SJCRH30 (cell line): ENCODE measurements around the gene CAMTA1. TPM values are rescaled to one million over a fixed set of nuclear protein-coding genes. Genes with fewer than 3 reads are reported as not detected.

Experiments
- DNase-seq, 2 experiments: peaks; one replicate each; pipeline ENCODE4 v3.0.0-alpha.2; 2015 to 2020
- H3K27ac ChIP-seq: fragments of 250-450 bp; sonication (Bioruptor Pico); 2 replicates; pipeline ENCODE4 v1.5.1; 2020; ENCODE audit warnings: mild to moderate bottlenecking, moderate library complexity
- H3K27me3 ChIP-seq: fragments of 250-450 bp; sonication (Bioruptor Pico); 2 replicates; pipeline ENCODE4 v1.5.1; 2020; ENCODE audit warnings: mild to moderate bottlenecking, moderate library complexity
- H3K36me3 ChIP-seq: fragments of 250-450 bp; sonication (Bioruptor Pico); 2 replicates; pipeline ENCODE4 v1.5.1; 2020; ENCODE audit warnings: mild to moderate bottlenecking, moderate library complexity
- H3K4me1 ChIP-seq: fragments of 250-450 bp; sonication (Bioruptor Pico); 2 replicates; pipeline ENCODE4 v1.5.1; 2020; ENCODE audit warnings: mild to moderate bottlenecking, moderate library complexity
- H3K4me3 ChIP-seq: fragments of 250-450 bp; sonication (Bioruptor Pico); 2 replicates; pipeline ENCODE4 v1.5.1; 2020; ENCODE audit warnings: mild to moderate bottlenecking, moderate library complexity
- H3K9me3 ChIP-seq: fragments of 250-450 bp; sonication (Bioruptor Pico); replicated peaks from 2 replicates; pipeline ENCODE4 v1.5.1; 2020; ENCODE audit warnings: mild to moderate bottlenecking, moderate library complexity
- total RNA-seq: library from RNA; depleted of rRNA; stranded (reverse); fragments of >200 nt; shearing (Covaris generic); gene quantifications from 2 replicates; pipeline ENCODE4 v1.2.3, GENCODE V29; 2014

Gene CAMTA1
- total RNA-seq, 1 experiment from 2014 or later, result 153 TPM

DNA sequence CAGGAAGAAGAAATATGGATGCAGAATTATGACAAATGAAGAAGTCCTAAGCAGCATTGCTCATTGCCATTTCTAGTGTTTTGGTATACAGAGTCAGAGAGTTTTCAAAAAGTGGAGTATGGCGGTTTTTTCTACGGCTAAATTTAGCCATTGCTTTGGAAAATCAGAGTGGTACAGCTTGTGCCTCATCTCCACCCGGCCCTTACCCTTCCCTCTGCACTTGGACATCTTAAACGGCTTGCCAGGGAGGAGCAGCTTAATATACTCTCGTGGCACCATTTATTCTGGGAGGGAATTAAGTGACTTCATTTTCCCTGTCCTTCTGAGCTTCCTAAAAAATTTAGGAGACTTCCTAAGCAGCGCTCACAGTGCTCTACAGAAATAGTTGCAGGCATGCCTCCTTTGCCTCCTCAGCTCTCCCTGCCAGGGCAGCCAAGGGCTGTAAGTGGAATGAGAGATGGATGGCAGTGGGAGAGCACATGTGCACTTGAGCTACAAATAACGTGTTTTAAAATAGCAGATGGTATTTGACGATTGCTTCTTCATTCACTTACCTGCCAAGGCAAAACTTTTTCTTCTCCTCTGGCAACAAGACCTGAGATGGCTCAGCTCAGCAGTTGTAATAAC lies 934.3 kb downstream of the CAMTA1 start:
- no peaks in the 10 kb centered on the region for H3K9me3 ChIP-seq
- H3K4me3 ChIP-seq, result no peak overlapping the region
- H3K27me3 ChIP-seq, result peaks cover 51% of the 10 kb centered on the region
- no peak overlapping the region for H3K27ac ChIP-seq
- no peak for DNase-seq
- H3K36me3 ChIP-seq, result no peaks in the 10 kb centered on the region
- no peaks in the 10 kb centered on the region for H3K4me1 ChIP-seq

DNA sequence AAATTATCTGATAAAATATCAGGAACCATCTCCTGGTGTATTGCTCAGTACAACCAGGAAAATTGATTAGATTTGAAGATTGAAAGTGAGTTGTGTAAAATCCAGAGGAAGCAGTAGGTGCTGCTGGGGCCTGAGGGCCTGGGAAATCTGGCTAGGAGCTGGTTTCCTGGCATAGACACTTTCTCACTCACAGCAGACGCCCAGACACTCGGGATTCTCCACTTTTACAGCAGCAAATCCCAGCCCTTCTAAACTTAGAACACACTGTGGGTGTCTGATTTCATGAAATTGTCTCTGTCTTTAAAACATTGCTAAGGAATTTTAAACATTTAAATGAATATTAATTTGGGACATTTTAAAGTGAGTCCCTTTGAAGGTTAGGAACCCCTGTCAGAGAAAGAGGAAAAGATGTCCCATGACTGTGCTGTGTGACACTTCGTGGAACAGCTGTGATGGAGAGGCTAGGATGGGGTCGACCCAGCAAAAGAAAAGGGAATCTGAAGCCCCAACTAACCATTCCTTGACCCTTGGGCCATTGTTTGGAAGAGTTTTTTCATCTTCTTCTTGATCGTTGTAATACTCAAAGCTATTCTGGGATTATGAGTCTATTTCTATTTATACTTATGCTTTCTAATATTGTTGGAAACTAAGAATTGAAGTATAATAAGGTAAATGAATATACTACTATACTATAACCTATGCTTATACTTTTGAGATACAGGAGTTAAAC lies 936.9 kb downstream of the CAMTA1 start:
- Histone ChIP-seq H3K4me3 (no peak overlapping the region), H3K36me3 (no peaks in the 10 kb centered on the region), H3K27ac (no peak overlapping the region), H3K9me3 (no peaks in the 10 kb centered on the region), H3K27me3 (peaks cover 60% of the 10 kb centered on the region), H3K4me1 (no peaks in the 10 kb centered on the region)
- no peak for DNase-seq

DNA sequence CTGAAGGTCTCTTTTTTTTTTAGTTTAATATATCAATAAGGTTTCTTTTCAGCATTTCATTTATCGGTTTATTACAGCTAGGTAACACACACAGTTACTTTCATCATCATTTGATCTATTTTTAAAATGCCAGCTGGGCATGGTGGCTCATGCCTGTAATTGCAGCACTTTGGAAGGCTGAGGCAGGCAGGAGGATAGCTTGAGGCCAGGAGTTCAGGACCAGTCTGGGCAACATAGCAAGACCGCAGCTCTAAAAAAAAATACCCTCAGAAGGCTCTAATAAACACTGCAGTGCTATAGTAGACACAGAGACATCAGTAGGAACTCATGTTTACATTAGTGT lies 937.4 kb downstream of the CAMTA1 start:
- Histone ChIP-seq H3K9me3 (no peaks in the 10 kb centered on the region), H3K4me3 (no peak overlapping the region), H3K27me3 (peaks cover 56% of the 10 kb centered on the region), H3K27ac (no peak overlapping the region), H3K4me1 (no peaks in the 10 kb centered on the region), H3K36me3 (no peaks in the 10 kb centered on the region)
- no peak for DNase-seq

DNA sequence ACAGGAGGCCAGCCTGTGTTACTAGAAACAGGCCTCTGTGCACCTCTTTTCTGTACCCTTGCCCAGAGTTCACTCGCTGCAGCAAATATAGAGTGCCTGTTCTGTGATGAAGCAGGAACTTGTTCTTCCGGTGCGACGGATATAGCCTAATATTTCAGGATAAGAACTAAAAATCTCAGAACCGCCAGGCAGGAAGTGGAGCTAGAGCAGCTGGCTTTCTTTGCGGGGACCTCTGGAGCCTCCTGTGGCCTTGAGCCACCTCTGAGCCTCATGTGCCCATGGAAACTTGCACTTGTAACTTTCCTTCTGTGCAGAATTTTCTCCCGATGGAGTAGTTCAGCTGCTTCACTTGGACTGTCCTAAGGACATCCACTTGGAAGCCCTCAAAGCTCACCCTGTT lies 941.4 kb downstream of the CAMTA1 start:
- DNase-seq, result no peak
- Histone ChIP-seq H3K4me1 (no peaks in the 10 kb centered on the region), H3K36me3 (no peaks in the 10 kb centered on the region), H3K27ac (no peak overlapping the region), H3K4me3 (no peak overlapping the region), H3K9me3 (no peaks in the 10 kb centered on the region), H3K27me3 (peaks cover 34% of the 10 kb centered on the region)

DNA sequence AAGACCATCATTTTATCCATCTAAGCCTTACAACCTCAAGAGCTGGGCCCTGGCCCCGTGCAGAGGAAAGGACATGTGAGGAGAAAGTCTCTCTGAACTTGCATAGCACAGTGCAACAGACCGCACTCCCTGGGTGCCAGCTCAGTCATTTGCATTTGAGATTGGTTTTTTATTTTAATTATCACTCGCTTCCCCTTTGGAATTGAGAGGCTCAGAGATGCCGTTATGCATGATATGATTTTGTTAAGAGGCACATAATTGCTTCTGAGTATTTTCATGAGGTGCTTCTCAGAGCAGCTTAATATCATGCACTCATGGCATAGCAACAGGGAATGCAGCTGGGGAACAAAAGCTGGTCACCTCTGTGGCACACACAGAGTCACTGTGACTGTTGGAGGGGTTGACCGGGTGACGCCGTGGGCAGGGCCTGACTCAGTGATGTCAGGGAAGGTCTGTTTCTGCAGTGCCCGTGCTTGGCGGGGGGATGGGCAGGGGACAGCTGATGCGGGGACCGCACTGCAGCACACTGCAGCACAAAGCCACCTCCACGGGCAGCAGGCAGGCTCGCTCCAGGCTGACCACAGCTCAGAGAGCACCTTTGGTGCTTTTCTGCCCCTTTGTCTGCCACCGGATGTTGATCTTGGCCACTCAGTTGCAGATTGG lies 942.7 kb downstream of the CAMTA1 start:
- Histone ChIP-seq H3K36me3 (no peaks in the 10 kb centered on the region), H3K27ac (no peak overlapping the region), H3K4me3 (no peak overlapping the region), H3K9me3 (no peaks in the 10 kb centered on the region), H3K27me3 (peaks cover 24% of the 10 kb centered on the region), H3K4me1 (no peaks in the 10 kb centered on the region)
- no peak for DNase-seq

DNA sequence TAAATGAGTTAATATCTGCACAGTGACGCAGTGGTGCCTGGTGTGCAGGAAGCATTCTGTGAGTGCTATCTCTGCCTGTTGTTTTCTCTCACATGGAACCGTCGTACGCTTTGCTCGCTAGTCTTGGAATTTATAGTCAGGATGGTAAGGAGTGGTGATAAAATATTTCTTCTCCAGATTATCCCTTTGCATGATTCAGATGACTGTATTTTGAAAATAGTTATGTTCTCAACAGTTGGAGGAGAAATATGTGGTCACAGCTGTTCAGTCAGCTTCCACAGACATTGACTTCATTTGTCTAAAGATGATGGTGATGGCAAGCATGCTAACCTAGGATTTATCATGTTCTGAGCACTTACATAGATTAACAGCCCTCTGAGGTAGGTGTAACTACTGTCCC lies 944.5 kb downstream of the CAMTA1 start:
- no peak for DNase-seq
- Histone ChIP-seq H3K27ac (no peak overlapping the region), H3K4me3 (no peak overlapping the region), H3K4me1 (no peaks in the 10 kb centered on the region), H3K9me3 (no peaks in the 10 kb centered on the region), H3K27me3 (peaks cover 25% of the 10 kb centered on the region), H3K36me3 (no peaks in the 10 kb centered on the region)

DNA sequence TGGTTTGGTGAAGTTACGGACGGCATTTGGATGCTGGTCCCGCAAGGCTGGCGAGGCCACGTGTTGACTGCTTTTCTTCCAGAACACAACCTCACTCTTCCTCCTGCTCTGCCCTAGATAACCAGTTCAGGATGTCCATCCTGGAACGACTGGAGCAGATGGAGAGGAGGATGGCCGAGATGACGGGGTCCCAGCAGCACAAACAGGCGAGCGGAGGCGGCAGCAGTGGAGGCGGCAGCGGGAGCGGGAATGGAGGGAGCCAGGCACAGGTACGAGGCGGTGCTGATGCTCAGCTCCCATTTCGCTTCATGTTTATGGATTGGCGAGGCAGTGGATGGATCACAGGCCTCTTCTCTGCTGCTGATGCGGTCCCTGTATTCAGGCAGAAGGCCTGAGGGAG lies 947.1 kb downstream of the CAMTA1 start:
- no peaks in the 10 kb centered on the region for H3K4me1 ChIP-seq
- no peaks in the 10 kb centered on the region for H3K36me3 ChIP-seq
- no peak for DNase-seq
- no peak overlapping the region for H3K4me3 ChIP-seq
- H3K9me3 ChIP-seq, result no peaks in the 10 kb centered on the region
- no peak overlapping the region for H3K27ac ChIP-seq
- peaks cover 18% of the 10 kb centered on the region for H3K27me3 ChIP-seq

DNA sequence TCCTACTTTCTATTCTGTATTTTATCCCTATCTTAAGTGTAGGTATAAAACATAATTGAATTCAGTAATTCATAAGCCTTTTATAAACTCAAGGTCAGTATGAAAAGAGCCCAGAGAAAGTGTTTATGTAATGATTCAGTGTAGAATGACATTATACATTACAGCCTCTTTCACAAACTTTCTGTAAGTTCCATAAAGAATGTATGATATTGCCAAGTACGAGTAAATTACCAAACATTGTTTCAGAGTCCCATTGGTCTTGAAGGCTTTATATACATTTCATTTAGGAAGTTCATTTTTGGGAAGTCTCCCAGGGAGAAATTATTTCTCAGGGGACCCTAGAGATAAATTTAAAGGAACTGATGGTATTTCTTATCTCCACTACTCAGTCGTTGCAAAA lies 948.0 kb downstream of the CAMTA1 start:
- no peaks in the 10 kb centered on the region for H3K9me3 ChIP-seq
- no peaks in the 10 kb centered on the region for H3K4me1 ChIP-seq
- peaks cover 22% of the 10 kb centered on the region for H3K27me3 ChIP-seq
- no peak for DNase-seq
- no peaks in the 10 kb centered on the region for H3K36me3 ChIP-seq
- no peak overlapping the region for H3K27ac ChIP-seq
- H3K4me3 ChIP-seq, result no peak overlapping the region

DNA sequence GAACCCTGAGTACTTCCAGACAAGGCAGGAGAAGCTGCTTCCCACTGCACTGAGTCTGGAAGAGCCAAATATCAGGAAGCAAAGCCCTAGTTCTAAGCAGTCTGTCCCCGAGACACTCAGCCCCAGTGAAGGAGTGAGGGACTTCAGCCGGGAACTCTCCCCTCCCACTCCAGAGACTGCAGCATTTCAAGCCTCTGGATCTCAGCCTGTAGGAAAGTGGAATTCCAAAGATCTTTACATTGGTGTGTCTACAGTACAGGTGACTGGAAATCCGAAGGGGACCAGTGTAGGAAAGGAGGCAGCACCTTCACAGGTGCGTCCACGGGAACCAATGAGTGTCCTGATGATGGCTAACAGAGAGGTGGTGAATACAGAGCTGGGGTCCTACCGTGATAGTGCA lies 952.8 kb downstream of the CAMTA1 start:
- H3K27ac ChIP-seq, result no peak overlapping the region
- H3K9me3 ChIP-seq, result no peaks in the 10 kb centered on the region
- no peak overlapping the region for H3K4me3 ChIP-seq
- no peaks in the 10 kb centered on the region for H3K36me3 ChIP-seq
- H3K27me3 ChIP-seq, result peaks cover 28% of the 10 kb centered on the region
- no peaks in the 10 kb centered on the region for H3K4me1 ChIP-seq
- no peak for DNase-seq

DNA sequence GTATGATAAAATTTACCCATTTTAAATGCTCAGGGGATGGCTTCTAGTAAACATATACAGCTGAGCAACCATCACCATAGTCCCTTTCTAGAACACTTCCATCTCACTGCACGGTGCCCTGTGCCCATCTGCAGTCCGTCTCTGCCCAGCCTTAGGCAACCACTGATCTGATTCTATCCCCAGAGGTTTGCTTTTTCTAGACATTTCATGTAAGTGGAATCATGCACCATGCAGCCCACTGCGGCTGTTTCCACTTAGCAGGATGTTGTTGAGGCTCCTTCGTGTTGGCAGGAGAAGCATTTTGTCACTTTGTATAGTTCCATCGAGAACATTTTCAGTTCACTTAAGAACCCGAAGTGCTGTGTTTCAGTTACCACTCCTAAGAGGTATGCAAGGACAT lies 958.1 kb downstream of the CAMTA1 start:
- no peaks in the 10 kb centered on the region for H3K9me3 ChIP-seq
- H3K4me3 ChIP-seq, result no peak overlapping the region
- no peak for DNase-seq
- no peaks in the 10 kb centered on the region for H3K36me3 ChIP-seq
- H3K27ac ChIP-seq, result no peak overlapping the region
- peaks cover 10% of the 10 kb centered on the region; the same call in 1 of the 2 replicates for H3K27me3 ChIP-seq
- no peaks in the 10 kb centered on the region for H3K4me1 ChIP-seq

DNA sequence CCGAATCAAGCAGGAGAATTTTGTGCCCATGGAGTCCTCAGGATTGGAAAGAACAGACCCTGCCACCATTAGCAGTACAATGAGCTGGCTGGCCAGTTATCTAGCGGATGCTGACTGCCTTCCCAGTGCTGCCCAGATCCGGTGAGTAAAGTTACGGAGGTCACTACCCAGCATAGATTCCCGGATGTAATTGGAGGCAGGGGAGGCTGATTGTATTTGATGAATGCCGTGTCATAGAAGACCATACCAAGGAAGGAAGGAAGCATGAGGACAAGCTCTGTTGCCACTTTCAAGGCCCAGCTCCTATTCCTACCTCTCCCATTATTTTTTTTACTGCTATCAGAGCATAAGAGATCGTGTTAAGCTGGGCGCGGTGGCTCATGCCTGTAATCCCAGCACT lies 959.6 kb downstream of the CAMTA1 start:
- H3K27ac ChIP-seq, result no peak overlapping the region
- no peak overlapping the region for H3K4me3 ChIP-seq
- no peak for DNase-seq
- H3K36me3 ChIP-seq, result no peaks in the 10 kb centered on the region
- no peaks in the 10 kb centered on the region for H3K9me3 ChIP-seq
- H3K27me3 ChIP-seq, result peaks cover 18% of the 10 kb centered on the region; the same call in 1 of the 2 replicates
- no peaks in the 10 kb centered on the region for H3K4me1 ChIP-seq

DNA sequence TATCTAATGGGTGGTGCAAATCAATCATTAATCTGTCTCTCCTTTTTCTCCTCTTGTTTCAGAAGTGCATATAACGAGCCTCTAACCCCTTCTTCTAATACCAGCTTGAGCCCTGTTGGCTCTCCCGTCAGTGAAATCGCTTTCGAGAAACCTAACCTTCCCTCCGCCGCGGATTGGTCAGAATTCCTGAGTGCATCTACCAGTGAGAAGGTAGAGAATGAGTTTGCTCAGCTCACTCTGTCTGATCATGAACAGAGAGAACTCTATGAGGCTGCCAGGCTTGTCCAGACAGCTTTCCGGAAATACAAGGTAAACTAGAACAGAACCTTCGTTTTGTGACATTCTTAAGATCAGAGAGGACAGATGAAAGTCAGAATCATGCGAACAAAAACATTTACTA lies 960.5 kb downstream of the CAMTA1 start:
- Histone ChIP-seq H3K27me3 (peaks cover 14% of the 10 kb centered on the region; the same call in 1 of the 2 replicates), H3K4me3 (no peak overlapping the region), H3K27ac (no peak overlapping the region), H3K9me3 (no peaks in the 10 kb centered on the region), H3K36me3 (no peaks in the 10 kb centered on the region), H3K4me1 (no peaks in the 10 kb centered on the region)
- no peak for DNase-seq

DNA sequence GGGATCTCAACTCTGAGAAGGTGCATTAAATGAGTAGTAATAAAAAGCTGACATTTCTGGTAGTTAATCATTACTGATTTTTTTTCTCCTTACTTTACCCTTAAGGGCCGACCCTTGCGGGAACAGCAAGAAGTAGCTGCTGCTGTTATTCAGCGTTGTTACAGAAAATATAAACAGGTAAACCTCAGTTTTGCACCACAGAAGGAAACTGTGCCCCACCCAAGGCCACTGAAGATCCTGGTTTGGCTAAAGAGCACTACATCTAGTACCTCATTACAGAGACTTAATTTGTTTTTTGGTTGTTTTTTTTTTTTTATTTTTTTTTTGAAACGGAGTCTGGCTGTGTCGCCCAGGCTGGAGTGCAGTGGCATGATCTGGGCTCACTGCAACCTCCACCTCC lies 962.4 kb downstream of the CAMTA1 start:
- Histone ChIP-seq H3K4me1 (peaks cover 3% of the 10 kb centered on the region; the same call in 1 of the 2 replicates), H3K27me3 (peaks cover 11% of the 10 kb centered on the region; the same call in 1 of the 2 replicates)
- no peak for DNase-seq

DNA sequence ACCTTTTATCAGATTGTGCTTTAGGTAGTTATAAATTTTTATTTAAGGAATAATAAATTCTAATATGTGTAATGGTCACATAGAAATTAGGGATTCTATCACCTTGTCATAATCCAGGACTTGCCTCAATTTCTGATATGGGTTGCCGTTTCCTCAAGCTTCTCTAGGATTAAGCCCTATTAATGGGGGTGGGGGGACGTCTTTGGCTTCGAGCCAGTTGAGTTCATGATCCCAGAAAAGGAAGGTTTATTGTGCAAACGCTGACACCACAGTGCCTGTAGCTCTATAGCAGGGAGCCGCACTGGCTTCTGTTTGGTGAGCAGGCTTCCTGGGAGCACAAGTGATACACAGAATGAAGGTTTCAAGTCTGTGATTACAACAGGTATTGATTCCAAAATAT lies 963.9 kb downstream of the CAMTA1 start:
- DNase-seq, result no peak
- Histone ChIP-seq H3K27ac (no peak overlapping the region), H3K9me3 (no peaks in the 10 kb centered on the region), H3K27me3 (peaks cover 12% of the 10 kb centered on the region; the same call in 1 of the 2 replicates), H3K4me1 (peaks cover 4% of the 10 kb centered on the region; the same call in 1 of the 2 replicates), H3K4me3 (no peak overlapping the region), H3K36me3 (no peaks in the 10 kb centered on the region)

More for the DNA sequence above, 962.4 kb downstream of the CAMTA1 start:
- Histone ChIP-seq H3K4me3 (no peak overlapping the region), H3K9me3 (no peaks in the 10 kb centered on the region), H3K36me3 (no peaks in the 10 kb centered on the region), H3K27ac (no peak overlapping the region)

DNA sequence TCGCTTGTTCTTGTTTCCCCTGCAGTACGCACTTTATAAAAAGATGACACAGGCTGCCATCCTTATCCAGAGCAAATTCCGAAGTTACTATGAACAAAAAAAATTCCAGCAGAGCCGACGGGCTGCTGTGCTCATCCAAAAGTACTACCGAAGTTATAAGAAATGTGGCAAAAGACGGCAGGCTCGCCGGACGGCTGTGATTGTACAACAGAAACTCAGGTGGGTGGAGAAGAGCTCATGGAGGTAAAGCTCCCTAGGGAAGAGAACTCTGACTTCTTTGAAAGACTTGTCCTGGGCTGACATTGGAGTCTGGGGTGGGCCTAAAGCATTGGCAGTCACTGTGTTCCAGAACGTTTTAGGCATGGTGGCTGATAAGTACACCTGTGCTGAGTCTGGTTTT lies 965.9 kb downstream of the CAMTA1 start:
- Histone ChIP-seq H3K9me3 (no peaks in the 10 kb centered on the region), H3K4me3 (no peak overlapping the region), H3K27me3 (peaks cover 15% of the 10 kb centered on the region; the same call in 1 of the 2 replicates), H3K27ac (no peak overlapping the region), H3K4me1 (peaks cover 4% of the 10 kb centered on the region; the same call in 1 of the 2 replicates), H3K36me3 (no peaks in the 10 kb centered on the region)
- DNase-seq, result no peak
